Measurements from ENCODE around the gene SMARCAD1. TPM values are rescaled to one million over a fixed set of nuclear protein-coding genes. Genes with fewer than 3 reads are reported as not detected.
A peak's percentile ranks its signal among the peaks of the same experiment; 100 is the strongest.

The SMARCAD1 gene
- total RNA-seq, 1 experiment from 2014 or later: 57.1 TPM

DNA sequence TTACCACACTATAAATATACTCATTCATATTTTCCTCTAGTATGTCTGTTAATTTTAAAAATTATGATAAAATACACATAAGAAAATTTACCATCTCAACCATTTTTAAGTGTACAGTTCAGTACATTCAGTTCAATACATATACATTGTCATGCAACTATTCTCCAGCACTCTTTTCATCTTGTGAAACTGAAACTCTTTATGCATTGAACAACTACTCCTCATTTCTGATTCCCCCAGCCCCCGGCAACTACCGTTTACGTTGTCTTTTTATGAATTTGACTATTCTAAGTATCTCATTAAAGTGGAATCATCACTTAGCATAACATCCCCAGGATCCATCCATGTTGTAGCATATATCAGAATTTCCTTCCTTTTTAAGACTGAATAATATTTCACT is 8.7 kb downstream of the SMARCAD1 start:
- Histone ChIP-seq H3K23me2 (ENCODE audit: insufficient read length, low read depth, low read length, poor library complexity, severe bottlenecking) (no peaks in the 10 kb centered on the region), H3K14ac (ENCODE audit: insufficient read depth, low read length) (no peak overlapping the region), H3K4me2 (ENCODE audit: insufficient read depth, insufficient read length, low read length) (no peak overlapping the region), H3K56ac (ENCODE audit: insufficient read length, low read depth, low read length) (no peak overlapping the region), H3K23ac (ENCODE audit: insufficient read length, low read depth, low read length) (no peak overlapping the region), H3K4me1 (ENCODE audit: insufficient read depth, low read length) (no peaks in the 10 kb centered on the region), H2BK120ac (ENCODE audit: low read depth, low read length, poor library complexity, severe bottlenecking) (no peak overlapping the region), H2AFZ (ENCODE audit: low read length) (no peak overlapping the region), H4K5ac (ENCODE audit: insufficient read length, low read depth, low read length) (no peak overlapping the region), H3K79me1 (ENCODE audit: insufficient read depth, low read depth, low read length, poor library complexity, severe bottlenecking) (peaks cover 5% of the 10 kb centered on the region), H4K20me1 (ENCODE audit: control insufficient read depth, insufficient read depth, insufficient read length) (no peaks in the 10 kb centered on the region), H2BK20ac (ENCODE audit: low read depth, low read length, poor library complexity, severe bottlenecking) (no peak overlapping the region), H3T11ph (ENCODE audit: low read length) (no peak overlapping the region), H4K8ac (replicated peaks; ENCODE audit: insufficient read length, low read depth, low read length) (no peak overlapping the region), H2AK5ac (ENCODE audit: insufficient read length, low read length) (no peak overlapping the region), H2BK5ac (ENCODE audit: insufficient read length, low read length) (no peak overlapping the region), H3K18ac (ENCODE audit: insufficient read length, low read depth, low read length) (no peak overlapping the region), H3K79me2 (ENCODE audit: insufficient read depth, low read length) (peaks cover 3% of the 10 kb centered on the region; the same call in 1 of the 2 replicates), H2BK12ac (ENCODE audit: insufficient read length, low read depth, low read length) (no peak overlapping the region), H2BK15ac (ENCODE audit: low read depth, low read length) (no peak overlapping the region), H3K27me3 (ENCODE audit: insufficient read depth, low read length) (no peaks in the 10 kb centered on the region), H3K9me3 (ENCODE audit: control insufficient read depth, low read depth, low read length) (no peaks in the 10 kb centered on the region), H4K91ac (ENCODE audit: insufficient read length, low read depth, low read length) (no peak overlapping the region), H3K4ac (ENCODE audit: low read depth, low read length) (no peak overlapping the region), H3K27ac (ENCODE audit: insufficient read length, low read depth, low read length) (no peak overlapping the region), H3K9ac (ENCODE audit: extremely low read depth, insufficient read length, low read length) (no peak overlapping the region)
- Mint-ChIP-seq H3K4me3 (no peak overlapping the region), H3K27me3 (ENCODE audit: low read depth) (no peaks in the 10 kb centered on the region), H3K36me3 (ENCODE audit: insufficient read depth in 1 of 3, low read depth in 3 of 3) (peaks cover 41 to 79% (median 68%) of the 10 kb centered on the region in 3 experiments), H3K27ac (peak overlapping the region in 1 of 3 experiments; percentile 31; a peak in 1 of 7 replicates), H3K9me3 (no peaks in the 10 kb centered on the region), H3K4me1 (peaks cover 0 to 4% of the 10 kb centered on the region in 2 experiments; a peak in 1 of 4 replicates)
- TF ChIP-seq, protein P1, sequence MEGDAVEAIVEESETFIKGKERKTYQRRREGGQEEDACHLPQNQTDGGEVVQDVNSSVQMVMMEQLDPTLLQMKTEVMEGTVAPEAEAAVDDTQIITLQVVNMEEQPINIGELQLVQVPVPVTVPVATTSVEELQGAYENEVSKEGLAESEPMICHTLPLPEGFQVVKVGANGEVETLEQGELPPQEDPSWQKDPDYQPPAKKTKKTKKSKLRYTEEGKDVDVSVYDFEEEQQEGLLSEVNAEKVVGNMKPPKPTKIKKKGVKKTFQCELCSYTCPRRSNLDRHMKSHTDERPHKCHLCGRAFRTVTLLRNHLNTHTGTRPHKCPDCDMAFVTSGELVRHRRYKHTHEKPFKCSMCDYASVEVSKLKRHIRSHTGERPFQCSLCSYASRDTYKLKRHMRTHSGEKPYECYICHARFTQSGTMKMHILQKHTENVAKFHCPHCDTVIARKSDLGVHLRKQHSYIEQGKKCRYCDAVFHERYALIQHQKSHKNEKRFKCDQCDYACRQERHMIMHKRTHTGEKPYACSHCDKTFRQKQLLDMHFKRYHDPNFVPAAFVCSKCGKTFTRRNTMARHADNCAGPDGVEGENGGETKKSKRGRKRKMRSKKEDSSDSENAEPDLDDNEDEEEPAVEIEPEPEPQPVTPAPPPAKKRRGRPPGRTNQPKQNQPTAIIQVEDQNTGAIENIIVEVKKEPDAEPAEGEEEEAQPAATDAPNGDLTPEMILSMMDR (conservative IDR thresholded peaks at IDR 0.05): no peak
- no peak for DNase-seq
- WGBS (ENCODE audit: extremely low coverage, insufficient read length, low lambda C conversion rate): no CpG with 5 or more reads among the region's 3 CpGs
